Occipital lobe (tissue), 2 donors: ENCODE results near the gene SLC6A16. TPM values are rescaled to one million over a fixed set of nuclear protein-coding genes. Genes with fewer than 3 reads are reported as not detected.
"Not testable (repeated sequence)": the region's sequence is repeated elsewhere in the genome, so short reads cannot be mapped to it uniquely, and the experiment has no call there.

Experiments used
- DNase-seq: peaks from one replicate; lab custom pipeline; 2025; lab: John Stamatoyannopoulos, UW
- total RNA-seq: library from RNA; depleted of rRNA; stranded (reverse); fragments of >200 nt; gene quantifications from one replicate; pipeline ENCODE4 v1.2.3, GENCODE V29; 2014

SLC6A16 gene
- not detected for total RNA-seq

DNA sequence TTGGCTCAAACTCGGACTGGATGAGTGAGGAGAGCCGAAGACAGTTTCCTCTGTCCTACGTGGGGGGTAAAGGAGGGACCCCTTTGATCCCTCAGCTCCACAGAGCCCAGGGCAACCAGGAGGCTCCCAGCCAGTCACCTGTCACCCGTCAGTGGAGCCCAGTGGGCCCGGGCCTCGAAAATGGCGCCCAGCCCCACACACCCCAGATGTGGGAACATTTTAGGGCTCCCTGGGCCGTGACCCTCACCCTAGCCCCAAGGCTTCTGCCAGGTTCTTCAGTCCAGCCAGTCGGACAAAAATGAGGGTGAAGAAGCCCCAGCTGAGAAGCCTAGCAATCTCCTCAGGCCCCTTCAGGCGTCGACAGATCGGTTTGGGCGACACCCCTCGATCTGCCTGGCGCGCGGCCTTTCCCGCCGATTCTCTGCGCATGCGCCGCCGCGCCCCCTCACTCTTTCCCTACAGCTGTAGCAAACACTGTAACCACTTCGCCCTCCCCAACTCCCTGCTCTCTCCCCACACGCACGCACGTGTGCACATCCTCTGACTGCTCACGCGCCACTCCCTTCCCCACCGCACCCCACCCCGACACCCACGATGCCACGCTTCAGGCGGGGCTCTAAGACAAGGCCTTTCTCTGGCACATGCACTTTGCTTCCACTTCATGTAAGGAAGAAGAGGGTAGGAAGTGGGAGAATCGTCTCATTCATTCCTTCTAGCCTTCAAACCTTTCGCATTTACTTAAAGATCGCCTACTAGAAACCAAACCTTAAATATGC lies at the start of gene SLC6A16:
TSS of gene SLC6A16 (minus strand) at position 391 of the 776 bp plus-strand sequence. CDS start 13,844 bp downstream, outside the sequence.
- no peak for DNase-seq

GRCh38 chr19:49373174-49373573 lies 48.2 kb upstream of the SLC6A16 start:
- DNase-seq: not testable (repeated sequence)

- DNase-seq: no peak
Measured at GRCh38 chr19:49371184-49371583, 46.2 kb upstream of the SLC6A16 start.

GRCh38 chr19:49368711-49369358 lies 43.8 kb upstream of the SLC6A16 start:
- DNase-seq: no peak

DNA sequence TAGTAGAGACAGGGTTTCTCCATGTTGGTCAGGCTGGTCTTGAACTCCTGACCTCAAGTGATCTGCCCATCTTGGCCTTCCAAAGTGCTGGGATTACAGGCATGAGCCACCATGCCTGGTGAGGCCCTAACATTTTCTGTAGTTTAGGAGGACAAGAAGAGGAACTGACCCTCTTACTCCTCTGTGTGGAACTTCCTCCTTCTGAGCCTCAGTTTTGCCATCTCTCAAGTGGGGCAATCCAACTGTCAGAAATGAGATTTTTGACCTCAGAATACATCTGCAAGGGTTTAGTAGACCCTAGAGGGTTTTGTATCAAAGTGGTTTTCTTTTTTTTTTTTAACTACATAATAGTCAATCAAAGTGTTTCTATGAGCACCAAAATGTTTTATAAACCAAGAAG lies 41.1 kb upstream of the SLC6A16 start:
- no peak for DNase-seq

GRCh38 chr19:49364083-49364737 lies 39.2 kb upstream of the SLC6A16 start:
- DNase-seq: no peak

DNA sequence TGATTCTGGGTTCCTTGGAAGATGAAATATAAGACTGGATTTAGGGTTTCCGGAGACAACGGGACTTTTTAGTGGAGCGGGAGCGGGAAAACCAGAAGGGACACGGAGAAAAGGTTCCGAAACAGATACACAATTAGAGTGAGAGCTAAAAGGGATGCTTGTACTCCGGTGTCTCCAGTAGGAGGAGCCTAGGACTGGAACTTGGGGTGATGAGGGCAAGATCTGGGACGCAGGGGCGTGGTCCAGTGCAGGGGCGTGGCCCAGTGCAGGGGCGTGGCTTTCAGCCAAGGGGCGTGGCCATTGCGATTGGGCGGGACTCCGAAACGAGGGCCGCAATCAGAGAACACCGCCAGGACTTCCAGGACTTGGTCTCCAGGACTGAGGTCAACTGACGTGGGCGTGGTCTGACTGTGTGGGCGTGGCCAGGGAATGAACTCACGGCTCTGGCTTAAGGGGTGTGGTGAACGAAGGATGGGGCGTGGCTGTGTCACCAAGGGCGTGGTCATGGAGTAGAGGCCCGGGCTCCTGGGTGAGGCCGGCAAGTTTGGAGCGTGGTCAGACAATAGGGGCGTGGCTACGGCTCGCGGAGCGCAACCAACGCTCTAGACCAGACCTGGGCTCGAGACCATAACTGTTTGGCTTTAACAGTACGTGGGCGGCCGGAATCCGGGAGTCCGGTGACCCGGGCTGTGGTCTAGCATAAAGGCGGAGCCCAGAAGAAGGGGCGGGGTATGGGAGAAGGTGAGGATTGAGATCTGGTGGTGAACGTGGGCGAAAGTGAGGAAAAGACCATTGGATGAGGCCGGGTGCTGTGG lies 38.5 kb upstream of the SLC6A16 start, which contains the start of gene DKKL1:
TSS of gene DKKL1 (plus strand) at position 610 of the 815 bp plus-strand sequence. CDS start at position 732, 122 bp downstream.
- peak; percentile 56 for DNase-seq

DNA sequence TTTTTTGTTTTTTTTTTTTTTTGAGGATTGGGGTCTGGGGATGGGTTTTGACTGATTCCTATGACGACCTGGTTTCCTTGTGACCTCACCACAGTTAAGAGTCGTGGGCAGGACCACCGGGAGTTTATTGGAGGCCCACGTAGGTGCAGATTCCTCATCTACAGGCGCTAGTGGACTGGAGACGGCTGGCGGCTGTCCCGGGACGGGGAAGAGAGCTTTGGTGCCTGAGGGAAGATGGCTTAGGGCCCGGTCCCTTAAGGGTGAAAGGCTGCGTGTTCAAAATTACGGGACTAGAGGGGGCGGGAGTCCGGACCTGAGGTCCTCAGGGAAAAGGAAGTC lies 37.9 kb upstream of the SLC6A16 start:
- no peak for DNase-seq

DNA sequence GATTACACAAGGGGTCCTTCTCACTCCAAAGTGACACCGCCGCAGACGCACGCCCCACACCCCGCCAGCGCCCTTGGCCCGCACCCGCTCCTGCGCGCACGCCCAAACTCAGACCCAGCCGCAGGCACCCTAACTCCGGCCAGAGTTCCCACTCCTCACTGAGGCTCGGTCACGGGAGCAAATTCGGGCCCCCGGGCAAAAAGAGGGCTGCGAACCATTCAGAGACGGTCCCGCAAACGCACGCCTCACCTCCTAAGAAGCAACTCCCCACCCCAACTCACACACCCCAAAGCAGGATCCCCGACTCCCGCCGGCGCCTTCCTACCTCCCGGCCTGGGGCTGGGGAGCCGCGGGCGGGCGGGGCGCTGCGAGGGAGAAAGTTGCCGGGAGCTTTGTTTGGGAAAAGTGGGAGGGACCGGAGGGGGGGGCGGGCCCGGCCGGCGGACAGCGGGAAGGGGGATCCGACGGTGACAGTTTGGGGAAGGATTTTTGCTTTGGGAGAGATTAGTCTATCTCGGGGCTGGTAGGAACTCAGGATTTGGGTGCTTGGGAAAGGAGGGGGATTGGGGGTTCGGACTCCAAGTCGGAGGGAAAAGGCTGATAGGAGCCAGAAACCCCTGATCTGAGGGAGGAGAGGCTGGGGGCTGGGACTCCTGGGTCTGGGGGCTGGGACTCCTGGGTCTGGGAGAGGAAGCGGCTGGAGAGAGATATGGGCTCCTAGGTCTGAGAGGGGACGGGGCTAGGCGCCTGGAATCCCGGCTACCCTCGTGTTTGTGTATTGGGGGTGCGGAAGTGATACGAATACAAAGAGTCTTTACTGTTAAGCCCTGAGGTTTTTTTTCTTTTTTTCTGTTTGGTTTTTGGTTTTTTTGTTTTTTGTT lies 37.3 kb upstream of the SLC6A16 start, which contains the start of gene TEAD2:
TSS of gene TEAD2 (minus strand) at position 369 of the 881 bp plus-strand sequence. CDS start 2,341 bp downstream, outside the sequence.
- DNase-seq: no peak

- no peak for DNase-seq
Measured at GRCh38 chr19:49361438-49362047, 36.6 kb upstream of the SLC6A16 start.

DNA sequence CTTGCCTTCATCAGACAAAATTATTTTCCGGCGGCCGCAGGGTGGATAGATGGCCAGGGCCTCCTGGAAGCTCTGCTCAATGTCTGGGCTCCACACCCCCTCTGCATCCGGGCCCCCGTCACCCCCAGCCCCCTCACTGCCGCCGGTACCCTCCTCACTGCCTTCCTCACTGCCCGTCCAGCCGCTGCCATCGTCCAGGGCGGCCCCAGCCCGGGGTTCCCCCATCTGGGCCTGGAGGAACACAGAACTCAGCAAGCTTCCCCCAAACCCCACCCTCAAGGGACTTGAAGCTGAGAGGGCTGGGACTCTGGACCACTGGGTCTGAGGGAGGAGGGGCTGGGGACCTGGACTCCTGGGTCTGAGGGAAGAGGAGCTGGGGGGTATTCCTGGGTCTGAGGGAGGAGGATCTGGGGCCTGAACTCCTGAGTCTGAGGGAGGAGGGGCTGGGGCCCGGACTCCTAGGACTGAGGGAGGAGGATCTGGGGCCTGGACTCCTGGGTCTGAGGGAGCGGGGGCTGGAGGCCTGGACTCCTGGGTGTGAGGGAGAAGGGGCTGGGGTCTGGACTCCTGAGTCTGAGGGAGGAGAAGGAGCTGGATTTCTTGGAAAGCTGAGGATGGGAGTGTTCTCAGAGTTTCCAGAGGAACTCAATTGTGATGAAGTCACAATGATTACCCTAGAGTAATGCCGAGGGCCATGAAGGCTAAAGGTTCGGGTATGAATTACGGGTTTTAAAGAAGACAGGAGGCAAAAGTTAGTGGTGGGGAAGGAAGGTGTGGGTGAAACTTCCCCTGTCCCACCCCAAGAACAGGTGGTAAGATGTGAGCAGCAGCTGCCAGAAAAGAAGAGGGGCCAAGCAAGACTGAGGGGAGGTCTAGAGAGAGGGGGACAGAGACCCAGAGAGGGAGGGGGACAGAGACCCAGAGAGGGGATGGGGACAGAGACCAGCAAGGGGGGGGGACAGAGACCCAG lies 35.1 kb upstream of the SLC6A16 start:
- DNase-seq: no peak

- DNase-seq: no peak
Measured at GRCh38 chr19:49357186-49357585, 32.2 kb upstream of the SLC6A16 start.

DNA sequence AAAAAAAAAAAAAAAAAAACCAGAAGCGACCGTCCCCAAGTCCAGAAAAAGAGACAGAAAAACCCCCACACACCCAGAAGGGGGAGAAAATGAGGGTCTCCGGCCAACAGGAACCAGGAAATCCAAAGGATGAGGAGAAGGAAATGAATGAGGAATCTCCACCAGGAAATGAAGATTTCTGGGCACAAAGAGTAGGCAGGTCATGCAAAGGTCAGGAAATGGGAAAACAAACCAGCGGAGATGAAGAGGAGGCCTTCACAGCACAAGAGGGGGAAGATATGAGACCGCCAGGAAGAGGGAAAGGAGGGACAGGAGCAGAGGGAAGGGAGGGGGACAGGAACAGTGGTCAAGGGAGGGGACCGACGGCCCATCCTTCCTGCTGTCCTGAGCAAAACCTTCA lies 31.4 kb upstream of the SLC6A16 start:
- DNase-seq: no peak

DNA sequence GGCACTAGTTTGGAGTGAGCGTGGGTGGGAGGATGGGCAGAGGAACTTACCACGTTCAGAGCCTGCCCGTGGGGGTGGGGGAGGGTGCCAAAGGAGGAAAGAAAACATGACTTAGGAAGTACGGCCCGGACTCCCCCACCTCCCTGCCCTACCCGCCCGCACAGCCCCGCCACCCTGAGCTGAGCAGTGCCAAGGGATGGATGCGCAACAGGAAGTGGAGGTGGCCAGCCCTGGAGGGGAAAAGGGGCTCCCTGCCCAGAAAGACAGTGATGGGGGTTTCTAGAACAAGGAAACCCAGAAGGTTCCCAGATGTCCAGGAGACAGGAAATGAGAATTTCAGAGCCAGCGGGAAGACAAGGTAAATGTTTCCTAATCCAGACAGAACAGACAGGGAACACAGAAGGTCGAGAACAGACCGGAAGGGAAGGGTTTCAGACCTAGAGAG lies 30.9 kb upstream of the SLC6A16 start:
- no peak for DNase-seq

DNA sequence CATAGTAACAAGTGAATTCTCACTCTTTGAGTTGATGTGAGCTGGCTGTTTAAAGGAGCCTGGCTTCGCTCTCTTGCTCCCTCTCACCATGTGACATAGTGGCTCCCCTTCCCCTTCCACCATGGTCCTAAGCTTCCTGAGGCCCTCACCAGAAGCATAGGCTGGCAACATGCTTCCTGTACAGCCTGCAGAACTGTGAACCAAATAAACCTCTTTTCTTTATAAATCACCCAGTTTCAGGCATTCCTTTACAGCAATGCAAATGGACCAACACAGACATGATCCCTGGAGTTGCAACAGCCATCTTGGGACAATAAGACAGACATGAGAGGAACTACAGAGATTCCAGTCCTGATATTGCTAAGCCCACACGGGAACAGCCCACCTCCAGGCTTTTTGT lies 24.6 kb upstream of the SLC6A16 start:
- DNase-seq: no peak

DNA sequence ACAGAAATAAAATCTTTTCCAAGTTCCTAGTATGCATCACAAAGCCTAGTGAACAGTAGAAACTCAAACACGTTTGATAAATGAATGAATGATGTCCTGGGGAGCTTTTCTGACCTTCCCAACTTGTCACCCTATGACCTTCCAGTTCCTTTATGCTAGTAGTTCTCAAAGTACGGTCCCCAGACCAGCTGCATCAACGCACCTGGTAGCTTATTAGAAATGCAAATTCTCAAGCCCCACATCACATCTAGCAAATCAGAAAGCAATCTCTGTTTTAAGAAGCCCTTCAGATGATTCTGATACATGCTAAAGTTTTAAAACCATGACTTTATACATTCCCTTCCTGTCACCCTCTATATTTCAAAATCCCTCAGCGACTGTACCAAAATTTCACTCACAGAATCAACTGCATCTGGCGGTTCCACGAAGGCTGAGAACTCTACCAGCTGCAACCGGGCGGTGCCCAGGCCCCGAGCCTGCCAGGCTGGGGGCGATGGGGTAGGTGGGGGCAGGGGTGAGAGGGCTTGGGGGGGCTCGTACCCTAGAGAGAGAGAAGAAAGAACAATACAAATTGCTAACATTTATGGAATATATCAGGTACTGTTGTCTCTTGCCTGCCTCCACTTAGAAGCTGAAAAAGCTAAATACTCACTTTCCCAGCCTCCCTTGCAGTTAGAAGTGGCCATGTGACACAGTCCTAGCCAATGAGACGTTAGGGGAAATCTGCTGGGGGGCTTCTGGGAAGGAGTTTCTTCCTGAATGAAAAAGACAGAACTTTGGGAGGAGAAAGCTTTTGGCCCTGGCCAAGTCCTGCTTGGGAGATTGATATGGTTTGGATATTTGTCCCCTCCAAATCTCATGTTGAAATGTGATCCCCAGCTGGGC lies 23.6 kb upstream of the SLC6A16 start:
- no peak for DNase-seq

- DNase-seq: no peak
Measured at GRCh38 chr19:49347835-49348234, 22.8 kb upstream of the SLC6A16 start.

DNA sequence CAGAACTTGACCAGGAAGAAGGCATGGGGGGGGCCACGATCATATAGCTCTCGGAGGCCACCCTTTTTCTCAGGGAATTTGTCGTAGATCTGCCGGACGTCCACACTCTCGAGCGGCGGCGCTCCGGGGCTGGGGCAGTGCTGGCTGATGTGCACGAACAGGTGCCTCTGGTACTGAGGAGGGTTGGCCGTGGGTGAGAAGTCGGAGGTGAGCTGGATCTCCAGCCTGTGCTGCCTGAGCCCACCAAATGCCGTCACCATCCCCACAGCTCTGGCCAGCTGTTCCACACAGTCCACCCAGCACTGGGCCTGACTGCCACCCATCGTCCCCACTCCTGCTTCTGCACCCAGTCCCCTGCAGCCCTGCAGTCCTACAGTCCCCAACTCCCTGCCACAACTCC lies 22.2 kb upstream of the SLC6A16 start:
- DNase-seq: no peak
